Duodenal mucosa (tissue), 2 donors: Measurements from ENCODE around the gene PLAAT2.
"Not testable (repeated sequence)": the region's sequence is repeated elsewhere in the genome, so short reads cannot be mapped to it uniquely, and the experiment has no call there.

Experiments used
- H3K27ac ChIP-seq: one replicate; pipeline ENCODE4 v1.7.0; 2013; ENCODE audit warnings: low read depth, low read length
- H3K27me3 ChIP-seq, 2 donors: one replicate each; pipeline ENCODE4 v1.7.0; 2013; ENCODE audit warnings: low read length in 2 of 2, control low read depth in 1 of 2; ENCODE audit not compliant: insufficient read depth in 2 of 2, control insufficient read depth in 1 of 2
- H3K36me3 ChIP-seq, 2 donors: one replicate each; pipeline ENCODE4 v1.7.0; 2013; ENCODE audit warnings: low read length in 2 of 2, control low read depth in 1 of 2; ENCODE audit not compliant: insufficient read depth in 2 of 2, control insufficient read depth in 1 of 2
- H3K4me1 ChIP-seq, 2 donors: one replicate each; pipeline ENCODE4 v1.7.0; 2013; ENCODE audit warnings: low read length in 2 of 2, control low read depth in 1 of 2; ENCODE audit not compliant: insufficient read depth in 2 of 2, control insufficient read depth in 1 of 2
- H3K4me3 ChIP-seq, 2 donors: one replicate each; pipeline ENCODE4 v1.7.0; 2013; ENCODE audit warnings: low read length in 2 of 2, low read depth in 1 of 2
- H3K9ac ChIP-seq, 2 donors: one replicate each; pipeline ENCODE4 v1.7.0; 2013; ENCODE audit warnings: low read length in 2 of 2, low read depth in 1 of 2
- H3K9me3 ChIP-seq, 2 donors: one replicate each; pipeline ENCODE4 v1.7.0; 2013; ENCODE audit warnings: low read length in 2 of 2, control low read depth in 1 of 2; ENCODE audit not compliant: control insufficient read depth in 1 of 2

Gene PLAAT2

GRCh38 chr11:63532799-63533475 lies 30.2 kb downstream of the PLAAT2 start:
- no peak overlapping the region for H3K4me3 ChIP-seq
- peaks cover 39 to 40% of the 10 kb centered on the region in 2 donors for H3K4me1 ChIP-seq
- no peaks in the 10 kb centered on the region for H3K9me3 ChIP-seq
- no peaks in the 10 kb centered on the region for H3K36me3 ChIP-seq
- H3K27me3 ChIP-seq, result no peaks in the 10 kb centered on the region
- H3K9ac ChIP-seq, result no peak overlapping the region
- no peak overlapping the region for H3K27ac ChIP-seq

- H3K27me3 ChIP-seq, result no peaks in the 10 kb centered on the region
- peaks cover 31 to 33% of the 10 kb centered on the region in 2 donors for H3K4me1 ChIP-seq
- no peak overlapping the region for H3K9ac ChIP-seq
- no peaks in the 10 kb centered on the region for H3K9me3 ChIP-seq
- H3K36me3 ChIP-seq, result no peaks in the 10 kb centered on the region
- no peak overlapping the region for H3K27ac ChIP-seq
- H3K4me3 ChIP-seq, result no peak overlapping the region
Measured at GRCh38 chr11:63532117-63532516, 31.1 kb downstream of the PLAAT2 start.

DNA sequence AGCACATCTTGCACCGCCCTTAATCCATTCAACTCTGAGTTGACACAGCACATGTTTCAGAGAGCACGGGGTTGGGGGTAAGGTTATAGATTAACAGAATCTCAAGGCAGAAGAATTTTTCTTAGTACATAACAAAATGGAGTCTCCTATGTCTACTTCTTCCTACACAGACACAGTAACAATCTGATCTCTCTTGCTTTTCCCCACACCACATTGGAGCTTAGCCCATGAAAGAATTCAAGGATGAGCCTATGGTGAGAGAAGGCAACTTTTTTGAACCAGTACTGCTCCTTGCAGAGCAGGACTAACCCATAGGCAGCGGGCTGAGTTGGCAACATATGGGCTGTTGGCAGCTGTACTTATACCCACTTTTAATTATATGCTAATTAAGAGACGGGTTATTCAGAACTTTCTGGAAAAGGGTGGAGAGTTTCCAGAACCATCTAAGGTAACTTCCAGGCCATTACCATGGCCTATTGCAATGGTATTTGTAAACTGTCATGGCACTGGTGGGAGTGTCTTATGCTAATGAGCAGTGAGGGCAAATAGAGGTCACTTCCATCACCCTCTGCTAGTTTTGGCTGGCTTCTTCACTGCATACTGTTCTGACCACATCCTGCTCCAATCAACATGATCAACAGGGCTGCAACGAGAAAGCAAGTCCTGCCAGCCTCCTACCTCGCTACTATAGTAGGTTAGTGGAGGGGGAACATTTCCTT lies 31.9 kb downstream of the PLAAT2 start:
- not testable (repeated sequence) for H3K9me3 ChIP-seq, H3K9ac ChIP-seq, H3K27ac ChIP-seq, H3K4me3 ChIP-seq, H3K27me3 ChIP-seq, H3K36me3 ChIP-seq
- H3K4me1 ChIP-seq, result peaks cover 23 to 29% of the 10 kb centered on the region in 2 donors

DNA sequence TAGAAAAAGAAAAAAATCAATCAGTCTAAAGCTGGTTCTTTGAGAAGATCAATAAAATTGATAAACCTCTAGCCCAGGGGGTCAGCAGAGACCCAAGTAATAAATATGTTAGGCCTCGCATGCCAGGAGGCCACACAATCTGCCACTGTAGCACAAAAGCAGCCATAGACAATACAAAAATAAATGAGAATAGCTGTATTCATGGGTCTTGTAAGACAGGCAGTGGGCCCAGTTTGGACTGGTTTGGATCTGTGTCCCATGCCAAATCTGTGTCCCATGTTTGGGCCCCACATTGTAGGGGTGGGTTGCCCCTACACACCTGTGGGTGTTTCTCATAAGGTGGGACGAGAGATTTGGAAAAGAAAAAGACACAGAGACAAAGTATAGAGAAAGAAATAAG lies 33.2 kb downstream of the PLAAT2 start:
- Histone ChIP-seq H3K27me3 (no peaks in the 10 kb centered on the region), H3K36me3 (no peaks in the 10 kb centered on the region), H3K4me1 (peaks cover 16 to 18% of the 10 kb centered on the region in 2 donors), H3K4me3 (no peak overlapping the region), H3K27ac (no peak overlapping the region), H3K9me3 (no peaks in the 10 kb centered on the region), H3K9ac (no peak overlapping the region)

GRCh38 chr11:63529373-63529772 lies 33.8 kb downstream of the PLAAT2 start:
- not testable (repeated sequence) for H3K9me3 ChIP-seq, H3K9ac ChIP-seq, H3K4me3 ChIP-seq, H3K27ac ChIP-seq, H3K27me3 ChIP-seq, H3K36me3 ChIP-seq
- H3K4me1 ChIP-seq, result peaks cover 11 to 15% of the 10 kb centered on the region in 2 donors

DNA sequence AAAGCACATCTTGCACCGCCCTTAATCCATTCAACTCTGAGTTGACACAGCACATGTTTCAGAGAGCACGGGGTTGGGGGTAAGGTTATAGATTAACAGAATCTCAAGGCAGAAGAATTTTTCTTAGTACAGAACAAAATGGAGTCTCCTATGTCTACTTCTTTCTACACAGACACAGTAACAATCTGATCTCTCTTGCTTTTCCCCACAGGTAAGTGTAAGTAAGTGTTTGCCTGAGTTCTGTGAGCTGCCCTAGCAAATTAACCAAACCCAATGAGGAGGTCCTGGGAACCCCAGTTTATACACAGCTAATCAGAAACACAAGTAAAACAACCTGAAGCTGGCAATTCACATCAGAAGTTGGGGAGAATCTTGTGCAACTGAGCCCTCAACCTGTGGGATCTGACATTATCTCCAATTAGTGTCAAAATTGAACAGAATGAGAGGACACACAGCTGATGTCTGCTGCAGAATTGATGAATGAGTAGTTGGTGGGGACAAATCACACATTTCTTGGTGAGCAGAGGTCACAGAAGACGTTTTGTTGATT lies 34.4 kb downstream of the PLAAT2 start:
- not testable (repeated sequence) for H3K27me3 ChIP-seq, H3K27ac ChIP-seq

DNA sequence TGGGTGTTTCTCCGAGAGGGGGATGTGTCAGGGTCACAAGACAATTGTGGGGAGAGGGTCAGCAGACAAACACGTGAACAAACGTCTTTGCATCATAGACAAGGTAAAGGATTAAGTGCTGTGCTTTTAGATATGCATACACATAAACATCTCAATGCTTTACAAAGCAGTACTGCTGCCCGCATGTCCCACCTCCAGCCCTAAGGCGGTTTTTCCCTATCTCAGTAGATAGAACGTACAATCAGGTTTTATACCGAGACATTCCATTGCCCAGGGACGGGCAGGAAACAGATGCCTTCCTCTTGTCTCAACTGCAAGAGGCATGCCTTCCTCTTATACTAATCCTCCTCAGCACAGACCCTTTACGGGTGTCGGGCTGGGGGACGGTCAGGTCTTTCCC lies 35.0 kb downstream of the PLAAT2 start:
- peaks cover 6 to 13% of the 10 kb centered on the region in 2 donors for H3K4me1 ChIP-seq

More for the DNA sequence above, 34.4 kb downstream of the PLAAT2 start:
- H3K4me1 ChIP-seq, result peaks cover 7 to 15% of the 10 kb centered on the region in 2 donors
- not testable (repeated sequence) for H3K9ac ChIP-seq, H3K9me3 ChIP-seq, H3K36me3 ChIP-seq, H3K4me3 ChIP-seq

DNA sequence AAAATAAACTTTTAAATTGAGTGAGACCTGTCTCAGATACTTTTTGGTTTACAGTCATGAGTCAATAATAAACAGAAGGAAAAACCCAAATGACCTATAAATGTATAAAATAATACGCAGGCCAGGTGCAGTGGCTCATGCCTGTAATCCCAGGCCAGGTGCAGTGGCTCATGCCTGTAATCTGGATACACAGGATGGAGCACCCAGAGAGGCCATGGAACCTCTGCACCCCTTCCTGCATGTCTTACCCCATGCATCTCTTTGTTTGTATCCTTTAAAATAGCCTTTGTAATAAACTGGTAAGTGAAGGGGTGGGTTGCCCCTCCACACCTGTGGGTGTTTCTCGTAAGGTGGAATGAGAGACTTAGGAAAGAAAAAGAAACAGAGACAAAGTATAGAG lies 35.5 kb downstream of the PLAAT2 start:
- peaks cover 2 to 8% of the 10 kb centered on the region in 2 donors for H3K4me1 ChIP-seq
- no peak overlapping the region for H3K4me3 ChIP-seq
- no peaks in the 10 kb centered on the region for H3K9me3 ChIP-seq
- H3K36me3 ChIP-seq, result no peaks in the 10 kb centered on the region
- H3K9ac ChIP-seq, result no peak overlapping the region
- no peak overlapping the region for H3K27ac ChIP-seq
- H3K27me3 ChIP-seq, result no peaks in the 10 kb centered on the region

More for the DNA sequence above, 35.0 kb downstream of the PLAAT2 start:
- H3K36me3 ChIP-seq, H3K27me3 ChIP-seq, H3K27ac ChIP-seq, H3K9ac ChIP-seq, H3K9me3 ChIP-seq, H3K4me3 ChIP-seq: not testable (repeated sequence)

DNA sequence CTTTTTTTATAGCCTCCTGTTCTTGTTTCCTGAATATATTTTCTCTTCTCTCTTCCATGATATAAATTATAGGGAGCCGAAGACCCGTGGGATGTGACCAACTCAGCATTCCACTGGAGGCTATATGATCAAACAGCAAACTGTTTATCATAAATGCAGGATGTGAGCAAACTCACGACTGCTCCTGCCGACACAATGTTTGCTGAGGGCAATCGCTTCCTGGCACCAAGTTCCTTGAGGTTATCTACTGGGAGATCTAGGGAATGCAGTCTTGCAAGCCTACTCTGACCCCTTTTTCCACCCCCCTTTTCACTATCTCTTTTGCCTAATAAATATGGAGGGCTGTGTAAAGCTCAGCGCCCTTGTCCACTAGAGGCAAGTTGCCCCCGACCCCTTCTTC lies 40.0 kb downstream of the PLAAT2 start:
- Histone ChIP-seq H3K27me3 (no peaks in the 10 kb centered on the region), H3K9ac (no peak overlapping the region), H3K27ac (no peak overlapping the region), H3K9me3 (no peaks in the 10 kb centered on the region), H3K4me1 (no peaks in the 10 kb centered on the region), H3K4me3 (no peak overlapping the region), H3K36me3 (no peaks in the 10 kb centered on the region)

GRCh38 chr11:63521896-63522295 lies 41.3 kb downstream of the PLAAT2 start:
- H3K36me3 ChIP-seq, result no peaks in the 10 kb centered on the region

More at GRCh38 chr11:63521896-63522295, 41.3 kb downstream of the PLAAT2 start:
- H3K4me1 ChIP-seq, result no peaks in the 10 kb centered on the region
- H3K27ac ChIP-seq, result no peak overlapping the region
- no peaks in the 10 kb centered on the region for H3K9me3 ChIP-seq
- H3K27me3 ChIP-seq, result no peaks in the 10 kb centered on the region
- H3K4me3 ChIP-seq, result no peak overlapping the region
- H3K9ac ChIP-seq, result no peak overlapping the region
